GM15510 (cell line): ENCODE measurements around the gene C10orf143.

Experiments used
- POLR2A ChIP-seq: IDR thresholded peaks from 3 replicates; pipeline ENCODE4 v1.6.1; 2011; ENCODE audit warnings: borderline replicate concordance; ENCODE audit not compliant: insufficient read length; ENCODE audit errors: extremely low read depth

C10orf143 gene

GRCh38 chr10:130027716-130028464, 82.7 kb downstream of the C10orf143 start:
- TF ChIP-seq POLR2A = no peak

- no peak for TF ChIP-seq POLR2A
These were observed 83.8 kb downstream of the C10orf143 start for GRCh38 chr10:130026670-130027456.

GRCh38 chr10:130025811-130026485, 84.7 kb downstream of the C10orf143 start:
- no peak for TF ChIP-seq POLR2A

GRCh38 chr10:130025326-130025725, 85.3 kb downstream of the C10orf143 start:
- TF ChIP-seq POLR2A = no peak

GRCh38 chr10:130024779-130025325, 85.8 kb downstream of the C10orf143 start:
- TF ChIP-seq POLR2A = no peak

- no peak for TF ChIP-seq POLR2A
These were observed 87.0 kb downstream of the C10orf143 start for GRCh38 chr10:130023454-130024230.

- TF ChIP-seq POLR2A = no peak
These were observed 87.9 kb downstream of the C10orf143 start for GRCh38 chr10:130022511-130023299.

- no peak for TF ChIP-seq POLR2A
These were observed 88.5 kb downstream of the C10orf143 start for GRCh38 chr10:130022086-130022485.

- no peak for TF ChIP-seq POLR2A
These were observed 89.2 kb downstream of the C10orf143 start for GRCh38 chr10:130021383-130021950.

- TF ChIP-seq POLR2A = no peak
These were observed 89.8 kb downstream of the C10orf143 start for GRCh38 chr10:130020651-130021382.

GRCh38 chr10:130018730-130019185, 91.9 kb downstream of the C10orf143 start:
- TF ChIP-seq POLR2A = no peak

GRCh38 chr10:130018265-130018664, 92.4 kb downstream of the C10orf143 start:
- no peak for TF ChIP-seq POLR2A
